ENCODE results near the gene ADCY10. TPM values are rescaled to one million over a fixed set of nuclear protein-coding genes. Genes with fewer than 3 reads are reported as not detected.

Gene ADCY10
- total RNA-seq, 1 experiment from 2014 or later, result 0.31 TPM

- Mint-ChIP-seq H3K4me1 (ENCODE audit: low read depth, unreplicated experiment) (peaks cover 24% of the 10 kb centered on the region), H3K36me3 (ENCODE audit: insufficient read depth, unreplicated experiment) (peaks cover 18% of the 10 kb centered on the region), H3K9me3 (ENCODE audit: low read depth, unreplicated experiment) (no peaks in the 10 kb centered on the region), H3K27ac (ENCODE audit: unreplicated experiment) (no peak overlapping the region), H3K27me3 (ENCODE audit: unreplicated experiment) (no peaks in the 10 kb centered on the region), H3K4me3 (ENCODE audit: low read depth, unreplicated experiment) (no peak overlapping the region)
- intact Hi-C loops (cut with micrococcal nuclease; ENCODE audit: unreplicated experiment), result no loop called here
- no TSS peak for BruUV-seq (replicated peaks)
- no peak for TF ChIP-seq CTCF (IDR thresholded peaks at IDR 0.05; ENCODE audit: unreplicated experiment)
- CTCF ChIA-PET, result interaction anchor here (0.7 kb wide), 1 partner anchor 26 kb away, joined by 3 read pairs; no protein-coding TSS in a partner anchor
- no peak for DNase-seq
Measured at GRCh38 chr1:167949785-167950184, 35.9 kb upstream of the ADCY10 start.

- intact Hi-C loops (cut with micrococcal nuclease; ENCODE audit: unreplicated experiment), result no loop called here
- no TSS peak for BruUV-seq (replicated peaks)
- no peak for TF ChIP-seq CTCF (IDR thresholded peaks at IDR 0.05; ENCODE audit: unreplicated experiment)
- Mint-ChIP-seq H3K4me3 (ENCODE audit: low read depth, unreplicated experiment) (no peak overlapping the region), H3K27me3 (ENCODE audit: unreplicated experiment) (no peaks in the 10 kb centered on the region), H3K36me3 (ENCODE audit: insufficient read depth, unreplicated experiment) (peaks cover 8% of the 10 kb centered on the region), H3K4me1 (ENCODE audit: low read depth, unreplicated experiment) (peaks cover 29% of the 10 kb centered on the region), H3K27ac (ENCODE audit: unreplicated experiment) (no peak overlapping the region), H3K9me3 (ENCODE audit: low read depth, unreplicated experiment) (no peaks in the 10 kb centered on the region)
- CTCF ChIA-PET, result no interaction called here
- no peak for DNase-seq
Measured at GRCh38 chr1:167947733-167948132, 33.8 kb upstream of the ADCY10 start.

- intact Hi-C loops (cut with micrococcal nuclease; ENCODE audit: unreplicated experiment), result no loop called here
- no peak for TF ChIP-seq CTCF (IDR thresholded peaks at IDR 0.05; ENCODE audit: unreplicated experiment)
- Mint-ChIP-seq H3K27ac (ENCODE audit: unreplicated experiment) (no peak overlapping the region), H3K4me1 (ENCODE audit: low read depth, unreplicated experiment) (peaks cover 38% of the 10 kb centered on the region), H3K36me3 (ENCODE audit: insufficient read depth, unreplicated experiment) (peaks cover 6% of the 10 kb centered on the region), H3K9me3 (ENCODE audit: low read depth, unreplicated experiment) (no peaks in the 10 kb centered on the region), H3K4me3 (ENCODE audit: low read depth, unreplicated experiment) (no peak overlapping the region), H3K27me3 (ENCODE audit: unreplicated experiment) (no peaks in the 10 kb centered on the region)
- BruUV-seq (replicated peaks), result no TSS peak
- DNase-seq, result no peak
- CTCF ChIA-PET, result no interaction called here
Measured at GRCh38 chr1:167943541-167943940, 29.6 kb upstream of the ADCY10 start.

- CTCF ChIA-PET, result no interaction called here
- BruUV-seq (replicated peaks), result no TSS peak
- Mint-ChIP-seq H3K27me3 (ENCODE audit: unreplicated experiment) (no peaks in the 10 kb centered on the region), H3K27ac (ENCODE audit: unreplicated experiment) (no peak overlapping the region), H3K9me3 (ENCODE audit: low read depth, unreplicated experiment) (no peaks in the 10 kb centered on the region), H3K36me3 (ENCODE audit: insufficient read depth, unreplicated experiment) (peaks cover 38% of the 10 kb centered on the region), H3K4me3 (ENCODE audit: low read depth, unreplicated experiment) (no peak overlapping the region), H3K4me1 (ENCODE audit: low read depth, unreplicated experiment) (peaks cover 17% of the 10 kb centered on the region)
- no peak for DNase-seq
- intact Hi-C loops (cut with micrococcal nuclease; ENCODE audit: unreplicated experiment), result no loop called here
- no peak for TF ChIP-seq CTCF (IDR thresholded peaks at IDR 0.05; ENCODE audit: unreplicated experiment)
Measured at GRCh38 chr1:167940264-167940663, 26.3 kb upstream of the ADCY10 start.

Measured in Calu3 (cell line).